Activated CD8-positive, alpha-beta T cell treated with anti-CD3 and anti-CD28 coated beads for 36 hours (primary cell): ENCODE measurements around the gene NAALADL2. TPM values are rescaled to one million over a fixed set of nuclear protein-coding genes. Genes with fewer than 3 reads are reported as not detected.

ENCODE experiments used
- ATAC-seq: fragments of 200-7000 bp; cut with Tn5 transposase; one replicate; pipeline ENCODE4 v1.10.0; 2021; ENCODE audit warnings: mild to moderate bottlenecking, moderate library complexity
- CTCF ChIA-PET: fragments of 350-600 bp; sonication (Branson Sonifier 250); formaldehyde crosslinking; loops from one replicate; lab custom pipeline; 2021; ENCODE audit warnings: antibody characterized with exemption; lab: Charles Lee
- POLR2A ChIA-PET: fragments of 350-600 bp; sonication (Branson Sonifier 250); formaldehyde crosslinking; loops from one replicate; lab custom pipeline; 2021; ENCODE audit warnings: antibody characterized with exemption; lab: Charles Lee
- DNase-seq: peaks from one replicate; pipeline ENCODE4 v3.0.0-alpha.2; 2020
- H3K27ac Mint-ChIP-seq: one replicate; pipeline ENCODE4 v1.8.0; 2021; ENCODE audit warnings: mild to moderate bottlenecking, mixed read lengths
- H3K27me3 Mint-ChIP-seq: one replicate; pipeline ENCODE4 v1.8.0; 2021; ENCODE audit warnings: mixed read lengths
- H3K36me3 Mint-ChIP-seq: one replicate; pipeline ENCODE4 v1.8.0; 2021; ENCODE audit warnings: low read depth, mixed read lengths
- H3K4me1 Mint-ChIP-seq: one replicate; pipeline ENCODE4 v1.8.0; 2021; ENCODE audit warnings: low read depth, mixed read lengths
- H3K4me3 Mint-ChIP-seq: one replicate; pipeline ENCODE4 v1.8.0; 2021; ENCODE audit warnings: mild to moderate bottlenecking, moderate library complexity, mixed read lengths
- H3K9me3 Mint-ChIP-seq: one replicate; pipeline ENCODE4 v1.8.0; 2021; ENCODE audit warnings: mixed read lengths
- CTCF ChIP-seq: fragments of 200-600 bp; IDR thresholded peaks from one replicate; pipeline ENCODE4 v1.8.0; 2022; ENCODE audit warnings: antibody characterized with exemption, mild to moderate bottlenecking
- intact Hi-C: fragments of 100-400 bp; cut with micrococcal nuclease; formaldehyde crosslinking; loops from one replicate; pipeline ENCODE4 v1.10.0; 2022
- total RNA-seq, 2 experiments: library from RNA; stranded (reverse); gene quantifications; one replicate each; pipeline ENCODE4 v1.2.3, GENCODE V29; 2021

Gene NAALADL2
- total RNA-seq, 2 experiments from 2014 or later = 0.60 TPM; not detected in 1

DNA sequence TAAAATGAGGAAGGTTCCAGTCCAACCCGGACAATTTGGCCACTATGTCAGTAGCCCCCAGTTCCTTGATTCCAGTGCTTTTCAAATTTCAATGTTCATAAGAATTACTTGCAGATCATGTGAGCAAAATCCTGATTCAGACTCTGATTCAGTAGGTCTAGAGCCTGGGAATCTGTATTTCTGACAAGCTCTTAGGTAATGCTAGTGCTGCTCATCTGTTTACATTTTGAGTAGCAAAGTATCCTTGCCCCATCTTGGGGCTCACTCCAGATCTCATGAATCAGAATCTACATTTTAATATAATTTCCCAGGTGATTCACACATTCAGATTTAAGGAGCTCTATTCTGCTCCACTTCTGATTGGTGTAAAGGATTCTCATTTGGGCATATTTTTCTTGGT, 142.0 kb downstream of the NAALADL2 start:
- no peaks in the 10 kb centered on the region for H3K4me1 Mint-ChIP-seq
- TF ChIP-seq CTCF = no peak
- no peak overlapping the region for H3K27ac Mint-ChIP-seq
- no peaks in the 10 kb centered on the region for H3K36me3 Mint-ChIP-seq
- peaks cover 1% of the 10 kb centered on the region for H3K9me3 Mint-ChIP-seq
- H3K4me3 Mint-ChIP-seq = no peak overlapping the region
- CTCF ChIA-PET = no interaction called here
- POLR2A ChIA-PET = interaction anchor here (0.5 to 0.6 kb wide), 2 partner anchors 311 to 1466 kb away, joined by 3 read pairs; no protein-coding TSS in a partner anchor
- H3K27me3 Mint-ChIP-seq = no peaks in the 10 kb centered on the region
- intact Hi-C loops = no loop called here
- no peak for ATAC-seq
- no peak for DNase-seq

GRCh38 chr3:175002732-175003143, 143.6 kb downstream of the NAALADL2 start:
- no peak for ATAC-seq
- intact Hi-C loops = no loop called here
- Mint-ChIP-seq H3K4me3 (no peak overlapping the region), H3K27me3 (no peaks in the 10 kb centered on the region), H3K27ac (no peak overlapping the region), H3K9me3 (peaks cover 1% of the 10 kb centered on the region), H3K36me3 (no peaks in the 10 kb centered on the region), H3K4me1 (no peaks in the 10 kb centered on the region)
- no peak for DNase-seq
- CTCF ChIA-PET = no interaction called here
- no peak for TF ChIP-seq CTCF
- POLR2A ChIA-PET = no interaction called here

DNA sequence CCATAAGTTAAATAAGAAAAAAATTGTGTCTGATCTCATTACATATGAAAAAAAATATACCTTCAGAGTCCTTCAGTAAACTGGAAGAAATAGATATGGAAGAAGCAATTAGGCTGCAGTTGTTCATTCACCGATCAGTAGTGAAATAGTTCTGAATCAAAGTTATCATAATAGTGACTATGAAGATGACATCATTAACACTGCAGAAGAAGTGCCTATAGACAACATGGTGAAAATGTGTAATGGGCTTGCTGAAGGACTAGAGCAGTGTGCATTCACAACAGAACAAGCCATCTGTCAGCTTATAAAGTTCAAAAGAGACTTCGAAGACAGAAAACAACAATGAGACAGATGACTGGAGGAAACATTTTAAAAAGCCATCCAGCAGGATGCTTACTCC, 144.5 kb downstream of the NAALADL2 start:
- Mint-ChIP-seq H3K27ac (no peak overlapping the region), H3K4me3 (no peak overlapping the region), H3K27me3 (no peaks in the 10 kb centered on the region), H3K4me1 (no peaks in the 10 kb centered on the region), H3K36me3 (no peaks in the 10 kb centered on the region), H3K9me3 (peaks cover 1% of the 10 kb centered on the region)
- no peak for TF ChIP-seq CTCF
- intact Hi-C loops = no loop called here
- ChIA-PET CTCF (no interaction called here), POLR2A (no interaction called here)
- no peak for ATAC-seq
- DNase-seq = no peak

GRCh38 chr3:175005193-175005592, 146.1 kb downstream of the NAALADL2 start:
- no peak overlapping the region for H3K27ac Mint-ChIP-seq
- CTCF ChIA-PET = no interaction called here
- POLR2A ChIA-PET = no interaction called here
- H3K9me3 Mint-ChIP-seq = peaks cover 1% of the 10 kb centered on the region
- H3K4me1 Mint-ChIP-seq = no peaks in the 10 kb centered on the region
- no peak for TF ChIP-seq CTCF
- ATAC-seq (no peak), DNase-seq (no peak)
- no peaks in the 10 kb centered on the region for H3K27me3 Mint-ChIP-seq
- intact Hi-C loops = no loop called here
- no peak overlapping the region for H3K4me3 Mint-ChIP-seq
- no peaks in the 10 kb centered on the region for H3K36me3 Mint-ChIP-seq

- H3K4me1 Mint-ChIP-seq = no peaks in the 10 kb centered on the region
- no peak overlapping the region for H3K27ac Mint-ChIP-seq
- intact Hi-C loops = no loop called here
- DNase-seq = no peak
- H3K9me3 Mint-ChIP-seq = peaks cover 1% of the 10 kb centered on the region
- no peaks in the 10 kb centered on the region for H3K27me3 Mint-ChIP-seq
- no peaks in the 10 kb centered on the region for H3K36me3 Mint-ChIP-seq
- POLR2A ChIA-PET = no interaction called here
- CTCF ChIA-PET = no interaction called here
- TF ChIP-seq CTCF = no peak
- no peak overlapping the region for H3K4me3 Mint-ChIP-seq
- no peak for ATAC-seq
Measured at GRCh38 chr3:175005881-175006280, 146.7 kb downstream of the NAALADL2 start.
